ENCODE measurements around the gene PALLD.

- no peak for TF ChIP-seq CTCF (optimal IDR thresholded peaks at IDR 0.05 in 1 of 3, IDR thresholded peaks at IDR 0.05 in 1 of 3, conservative IDR thresholded peaks at IDR 0.05 in 1 of 3; ENCODE audit: extremely low read depth in 1 of 3, insufficient read depth in 2 of 3, low read length in 3 of 3)
- no peak for TF ChIP-seq EZH2 (IDR thresholded peaks at IDR 0.05; ENCODE audit: low read length)
Observed at GRCh38 chr4:168504526-168504925, 7.7 kb downstream of the PALLD start.

Data from keratinocyte (primary cell).